A549 (cell line): Measurements from ENCODE around the gene SLBP.

Source experiments
- EP300 ChIP-seq, 2 experiments: fragments of >200 bp; sonication (Bioruptor Twin); formaldehyde crosslinking; IDR thresholded peaks; 2 replicates in 1 of 2; 3 replicates in 1 of 2; pipeline ENCODE4 v1.6.1; 2016 to 2017
- TF ChIP-seq, protein P1 (sequence below): fragments of 200-600 bp; sonication (generic); IDR thresholded peaks from 2 replicates; pipeline ENCODE4 v1.6.1; 2016; ENCODE audit warnings: antibody characterized with exemption, mild to moderate bottlenecking, moderate library complexity

DNA sequence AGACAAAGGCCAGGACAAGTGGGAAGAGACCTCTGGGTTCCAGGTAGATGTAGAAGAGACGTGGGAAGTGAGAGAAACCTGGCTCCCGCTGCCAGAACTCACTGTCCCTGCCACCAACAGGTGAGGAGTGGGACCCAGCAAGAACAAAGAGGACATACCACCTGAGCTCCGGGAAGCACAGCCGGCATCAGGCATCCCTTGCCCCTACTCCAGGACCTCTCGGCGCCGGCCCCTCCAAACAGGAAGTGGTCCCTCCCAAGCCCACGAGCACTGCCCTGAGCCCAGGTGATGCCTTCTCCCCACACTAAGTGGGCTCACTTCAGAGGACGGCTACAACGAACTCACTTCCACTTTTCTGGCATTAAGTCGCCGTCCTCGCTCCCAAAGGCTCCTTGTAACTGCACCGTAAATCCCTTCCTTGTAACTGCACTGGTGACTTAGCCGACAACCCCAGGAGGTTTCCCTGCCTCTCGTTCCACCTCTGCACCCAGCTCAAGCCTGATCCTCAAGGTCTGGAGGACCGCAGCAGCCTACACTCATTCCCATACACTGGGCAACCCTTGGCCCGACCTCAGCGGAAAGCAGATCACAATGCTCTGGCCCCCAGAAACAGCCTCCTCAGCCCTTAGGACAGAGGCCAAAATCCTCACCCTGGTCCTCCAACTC lies 36.9 kb downstream of the SLBP start:
- TF ChIP-seq, protein P1, sequence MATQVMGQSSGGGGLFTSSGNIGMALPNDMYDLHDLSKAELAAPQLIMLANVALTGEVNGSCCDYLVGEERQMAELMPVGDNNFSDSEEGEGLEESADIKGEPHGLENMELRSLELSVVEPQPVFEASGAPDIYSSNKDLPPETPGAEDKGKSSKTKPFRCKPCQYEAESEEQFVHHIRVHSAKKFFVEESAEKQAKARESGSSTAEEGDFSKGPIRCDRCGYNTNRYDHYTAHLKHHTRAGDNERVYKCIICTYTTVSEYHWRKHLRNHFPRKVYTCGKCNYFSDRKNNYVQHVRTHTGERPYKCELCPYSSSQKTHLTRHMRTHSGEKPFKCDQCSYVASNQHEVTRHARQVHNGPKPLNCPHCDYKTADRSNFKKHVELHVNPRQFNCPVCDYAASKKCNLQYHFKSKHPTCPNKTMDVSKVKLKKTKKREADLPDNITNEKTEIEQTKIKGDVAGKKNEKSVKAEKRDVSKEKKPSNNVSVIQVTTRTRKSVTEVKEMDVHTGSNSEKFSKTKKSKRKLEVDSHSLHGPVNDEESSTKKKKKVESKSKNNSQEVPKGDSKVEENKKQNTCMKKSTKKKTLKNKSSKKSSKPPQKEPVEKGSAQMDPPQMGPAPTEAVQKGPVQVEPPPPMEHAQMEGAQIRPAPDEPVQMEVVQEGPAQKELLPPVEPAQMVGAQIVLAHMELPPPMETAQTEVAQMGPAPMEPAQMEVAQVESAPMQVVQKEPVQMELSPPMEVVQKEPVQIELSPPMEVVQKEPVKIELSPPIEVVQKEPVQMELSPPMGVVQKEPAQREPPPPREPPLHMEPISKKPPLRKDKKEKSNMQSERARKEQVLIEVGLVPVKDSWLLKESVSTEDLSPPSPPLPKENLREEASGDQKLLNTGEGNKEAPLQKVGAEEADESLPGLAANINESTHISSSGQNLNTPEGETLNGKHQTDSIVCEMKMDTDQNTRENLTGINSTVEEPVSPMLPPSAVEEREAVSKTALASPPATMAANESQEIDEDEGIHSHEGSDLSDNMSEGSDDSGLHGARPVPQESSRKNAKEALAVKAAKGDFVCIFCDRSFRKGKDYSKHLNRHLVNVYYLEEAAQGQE = no peak
- TF ChIP-seq EP300 (IDR thresholded peaks at IDR 0.05) = no peak
